ENCODE results near the gene ARIH2.
A peak's percentile ranks its signal among the peaks of the same experiment; 100 is the strongest.
"Not testable (repeated sequence)": the region's sequence is repeated elsewhere in the genome, so short reads cannot be mapped to it uniquely, and the experiment has no call there.

Gene ARIH2

DNA sequence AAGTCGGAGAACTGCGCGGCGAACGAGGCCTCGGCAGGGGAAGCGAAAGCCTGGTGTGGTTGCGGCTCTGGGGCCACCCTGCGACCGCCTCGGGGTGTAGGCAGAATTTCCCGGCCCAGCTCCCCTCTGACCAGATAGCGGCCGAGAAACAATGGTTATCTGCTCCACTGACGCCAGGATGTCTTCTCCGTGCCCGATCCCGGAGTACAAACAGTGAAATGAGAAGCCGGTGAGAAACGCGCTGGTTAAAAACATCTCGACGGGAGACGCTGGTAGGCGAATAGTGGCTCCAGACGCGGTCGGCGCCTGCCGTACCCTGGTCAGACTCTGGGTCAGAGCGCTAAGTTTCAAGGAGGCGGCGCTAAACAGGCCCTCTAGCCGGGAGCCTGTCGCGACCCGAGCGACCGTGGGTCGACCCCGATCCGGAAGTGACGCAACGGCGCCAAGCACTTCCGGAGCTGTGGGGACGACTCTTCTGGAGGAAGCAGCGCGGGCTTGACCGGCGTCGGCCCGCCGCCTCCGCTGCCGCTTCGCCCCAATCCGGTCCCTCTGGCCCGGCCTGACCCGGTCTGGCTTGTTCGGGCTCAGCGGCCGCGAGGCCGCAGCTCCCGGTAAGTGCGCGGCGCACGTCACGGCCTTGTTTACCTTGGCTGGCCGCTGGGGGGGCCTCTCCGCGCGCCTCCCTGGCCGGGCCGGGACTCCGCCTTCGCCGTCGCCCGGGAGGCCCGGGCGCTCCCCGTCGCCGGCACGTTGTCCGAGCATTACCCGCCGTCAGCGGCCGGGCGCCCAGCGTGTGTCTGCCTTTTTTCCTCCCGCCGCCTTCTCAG lies at the start of gene ARIH2:
Gene ARIH2, plus strand, starts transcription at position 455 of the 827 bp plus-strand sequence. CDS start 8,717 bp downstream, outside the sequence.
- peak; percentile 78 for DNase-seq (ENCODE audit: low read depth)

DNA sequence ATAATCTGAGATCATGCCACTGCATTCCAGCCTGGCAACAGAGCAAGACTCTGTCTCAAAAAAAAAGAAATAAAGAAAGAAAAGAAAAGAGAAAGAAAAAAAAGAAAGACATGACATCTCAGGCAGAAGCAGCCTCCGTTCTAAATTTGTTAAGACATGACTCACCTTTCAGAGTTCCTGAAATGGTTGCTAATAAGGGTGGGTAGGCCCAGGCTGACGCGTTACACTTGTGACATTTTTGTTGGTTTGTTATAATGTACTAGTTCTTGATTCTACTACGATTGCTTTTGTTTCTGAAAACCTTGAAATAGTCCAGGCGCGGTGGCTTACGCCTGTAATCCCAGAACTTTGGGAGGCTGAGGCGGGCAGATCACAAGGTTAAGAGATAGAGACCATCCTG lies 41.0 kb upstream of the ARIH2 start:
- no peak for DNase-seq (ENCODE audit: low read depth)

DNA sequence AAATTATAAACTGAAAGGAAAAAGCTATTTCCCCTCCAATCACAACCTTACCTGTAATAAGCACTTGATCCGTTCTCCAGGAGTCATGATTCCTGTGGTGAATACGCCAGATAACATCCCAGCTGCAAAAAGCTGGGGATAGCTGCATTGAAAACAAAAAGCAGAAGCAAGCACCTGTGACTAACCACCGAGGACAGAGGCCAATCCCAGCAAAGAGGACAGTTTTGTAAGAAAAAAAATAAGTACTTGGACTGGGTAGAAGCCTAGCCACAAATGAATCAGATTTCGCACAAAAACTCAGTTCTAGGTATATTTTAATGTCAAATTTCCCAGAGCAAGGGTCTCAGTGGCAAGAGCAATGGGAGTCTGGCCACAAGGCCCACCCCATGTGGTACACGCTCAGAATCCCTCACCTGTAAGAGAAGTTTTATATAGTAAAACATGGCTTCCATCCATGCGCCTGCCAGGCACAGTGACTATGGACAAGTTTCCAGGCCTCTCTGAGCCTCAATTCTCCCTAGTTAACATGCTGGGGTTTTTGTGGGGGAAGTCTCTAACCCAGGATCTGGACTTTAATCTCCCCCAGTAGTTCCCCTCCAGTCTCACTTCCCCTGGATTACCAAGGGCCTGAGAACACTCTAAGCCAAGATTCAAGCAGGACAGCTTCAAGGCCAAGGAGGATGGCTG lies 39.2 kb upstream of the ARIH2 start:
- DNase-seq (ENCODE audit: low read depth): no peak

DNA sequence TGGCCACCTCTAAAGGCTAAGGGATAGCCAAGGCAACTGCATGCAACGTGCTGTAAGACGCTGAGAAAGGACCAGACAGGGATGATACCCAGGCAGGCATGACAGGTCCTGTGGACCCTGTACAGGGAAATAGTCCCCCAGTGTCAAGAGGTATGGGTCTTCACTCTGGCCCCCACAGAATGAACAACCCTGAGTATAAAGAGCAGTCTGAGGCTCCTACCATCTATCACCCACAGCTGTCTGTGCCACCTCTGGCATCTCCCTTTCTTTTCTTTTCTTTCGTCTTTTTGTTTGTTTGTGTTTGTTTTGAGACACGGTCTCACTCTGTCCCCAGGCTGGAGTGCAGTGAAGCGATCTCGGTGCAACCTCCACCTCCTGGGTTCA lies 38.7 kb upstream of the ARIH2 start:
- no peak for DNase-seq (ENCODE audit: low read depth)

DNA sequence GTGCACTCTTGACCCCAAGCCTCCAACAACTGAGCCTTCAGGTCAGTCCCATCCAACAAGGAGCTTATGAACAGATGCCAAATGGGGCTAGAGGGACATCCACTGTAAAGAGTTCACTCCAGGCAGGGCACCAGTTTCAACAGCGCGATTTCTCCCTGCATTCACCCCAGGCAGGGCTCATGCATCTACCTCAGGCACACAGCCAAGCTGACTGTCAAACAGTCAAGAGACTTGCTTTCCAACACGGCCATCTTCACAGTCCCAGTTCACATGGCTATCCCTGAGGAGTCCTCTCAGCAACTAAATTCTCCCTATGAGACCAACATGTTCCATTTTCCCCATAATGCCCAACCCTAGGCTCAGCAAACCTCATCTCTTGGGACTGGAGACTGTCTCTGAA lies 37.6 kb upstream of the ARIH2 start:
- no peak for DNase-seq (ENCODE audit: low read depth)

DNA sequence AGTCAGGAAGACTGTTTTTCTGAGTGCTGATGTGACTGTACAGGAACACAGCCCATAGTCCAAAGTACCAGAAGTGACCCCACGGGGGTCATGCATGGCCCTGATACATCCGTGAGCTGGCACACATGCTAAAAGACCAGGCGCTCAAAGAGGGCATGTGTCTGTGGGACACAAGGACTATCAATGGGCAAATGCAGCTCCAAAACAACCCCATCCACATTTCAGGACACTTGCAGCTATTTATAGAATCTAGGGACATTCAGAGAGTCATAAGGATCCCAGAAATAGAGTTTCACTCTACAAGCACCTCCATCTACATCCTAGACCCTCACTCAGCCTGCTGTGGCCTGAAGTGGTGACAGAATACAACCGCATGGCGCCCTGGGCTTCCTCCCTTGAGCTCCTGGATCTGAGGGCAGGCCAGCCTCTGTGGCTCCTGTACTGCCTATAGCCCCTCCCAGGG lies 37.0 kb upstream of the ARIH2 start:
- no peak for DNase-seq (ENCODE audit: low read depth)

DNA sequence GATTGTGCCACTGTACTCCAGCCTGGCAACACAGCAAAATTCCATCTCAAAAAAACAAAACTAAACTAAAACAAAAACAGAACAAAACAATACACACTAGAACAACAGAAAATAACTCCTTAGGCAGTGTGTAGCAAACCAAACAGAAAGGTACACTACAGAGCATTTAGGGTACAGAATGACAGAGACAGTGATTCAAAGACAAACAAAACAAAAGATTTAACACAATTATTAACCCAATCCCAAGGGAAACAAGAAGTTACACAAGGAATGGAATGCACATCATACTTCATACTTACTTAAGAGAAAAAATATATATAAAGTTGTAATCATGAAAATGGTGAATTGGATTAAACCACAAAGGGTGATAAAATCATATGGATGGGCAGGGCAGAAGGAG lies 32.9 kb upstream of the ARIH2 start:
- no peak for DNase-seq (ENCODE audit: low read depth)

DNA sequence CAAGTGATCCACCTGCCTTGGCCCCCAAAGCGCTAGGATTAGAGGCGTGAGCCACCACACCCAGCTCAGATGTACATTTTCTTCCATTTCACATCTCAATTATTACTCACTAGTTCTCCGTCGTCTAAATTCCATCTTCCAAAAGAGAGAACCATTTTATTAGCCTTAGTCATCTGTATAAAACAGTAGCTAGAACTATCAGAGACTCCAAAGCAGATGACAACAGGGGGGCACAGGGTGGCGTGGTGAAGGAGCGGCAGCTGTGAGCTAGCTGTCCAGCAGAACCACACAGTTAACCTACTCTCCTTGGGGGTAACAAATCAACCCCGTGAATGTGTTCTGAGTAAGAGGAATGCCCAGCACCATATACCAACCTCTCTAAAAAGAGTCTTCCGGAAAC lies 27.0 kb upstream of the ARIH2 start:
- no peak for DNase-seq (ENCODE audit: low read depth)

DNA sequence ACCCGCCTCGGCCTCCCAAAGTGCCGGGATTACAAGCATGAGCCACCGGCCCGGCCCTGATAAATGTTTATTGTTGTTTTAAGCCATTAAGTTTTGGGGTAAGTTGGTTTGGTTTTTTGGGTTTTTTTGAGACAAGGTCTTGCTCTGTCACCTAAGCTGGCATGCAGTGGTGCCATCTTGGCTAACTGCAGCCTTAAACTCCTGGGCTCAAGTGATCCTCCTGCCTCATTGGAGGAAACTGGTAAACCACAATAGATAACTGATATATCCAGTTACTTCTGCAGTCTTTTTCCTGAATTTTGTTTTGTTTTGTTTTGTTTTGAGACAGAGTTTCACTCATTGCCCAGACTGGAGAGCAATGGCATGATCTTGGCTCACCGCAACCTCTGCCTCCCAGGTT lies 24.1 kb upstream of the ARIH2 start:
- DNase-seq (ENCODE audit: low read depth): no peak

DNA sequence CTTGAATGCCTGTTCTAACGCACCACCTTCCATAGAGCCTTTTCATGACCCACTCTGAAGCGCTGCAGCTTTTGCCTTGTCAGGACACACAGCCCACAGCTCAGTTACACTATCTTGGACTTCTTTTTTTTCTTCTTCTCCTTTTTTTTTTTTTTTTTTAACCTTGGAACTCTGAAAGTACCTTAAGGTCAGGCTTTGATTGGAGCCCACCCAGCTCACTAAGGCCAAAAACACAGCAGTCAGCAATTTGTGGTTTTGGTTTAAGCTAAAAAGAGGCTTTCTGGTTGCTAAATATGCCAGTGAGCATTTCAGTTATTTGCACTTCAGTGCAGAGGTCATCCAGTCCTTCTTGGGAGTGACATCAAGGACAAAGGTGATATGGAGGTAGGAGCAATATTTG lies 21.7 kb upstream of the ARIH2 start:
- no peak for DNase-seq (ENCODE audit: low read depth)

DNA sequence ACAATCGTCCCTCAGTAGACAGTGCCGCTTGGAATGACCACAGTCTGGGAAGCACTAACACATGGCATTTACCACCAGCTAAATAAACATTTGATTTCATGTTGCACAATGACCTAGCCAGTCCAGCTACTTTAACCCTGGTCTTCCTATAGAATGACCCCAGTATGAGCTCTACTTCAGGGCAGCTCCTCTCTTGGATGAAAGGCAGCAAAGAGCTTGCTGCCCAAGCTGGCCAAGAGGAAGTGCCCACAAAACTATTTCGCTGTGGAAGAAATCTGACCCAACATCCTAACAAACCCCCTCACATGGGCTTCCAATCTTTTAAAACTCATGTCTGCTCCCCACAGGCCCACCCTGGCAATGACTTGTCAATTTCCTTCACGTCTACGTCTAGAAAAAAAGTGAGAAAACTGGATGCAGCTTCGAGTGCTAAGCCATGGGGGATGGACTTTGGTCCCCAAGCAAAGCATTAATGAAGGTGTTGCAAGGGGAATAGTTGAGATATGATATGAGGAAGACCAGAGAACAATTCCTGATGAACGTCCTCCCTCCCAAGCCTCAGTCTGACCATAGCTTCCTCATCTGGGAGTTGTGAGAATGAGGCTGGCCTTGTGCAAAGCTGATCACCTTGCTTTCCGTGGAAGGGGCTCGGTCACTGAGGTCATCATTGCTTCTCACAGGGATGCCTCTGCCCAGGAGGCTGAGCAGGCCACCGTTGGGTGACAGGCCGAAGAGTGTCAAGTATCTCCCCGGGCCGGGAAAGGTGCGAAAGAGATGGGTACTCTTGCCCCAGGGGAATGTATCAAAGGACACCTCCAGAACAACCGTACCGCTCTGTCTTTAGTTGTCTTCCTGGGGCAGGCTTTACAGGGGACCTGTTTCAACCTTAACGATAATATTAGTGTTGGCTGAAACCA lies 20.9 kb upstream of the ARIH2 start:
- no peak for DNase-seq (ENCODE audit: low read depth)

DNA sequence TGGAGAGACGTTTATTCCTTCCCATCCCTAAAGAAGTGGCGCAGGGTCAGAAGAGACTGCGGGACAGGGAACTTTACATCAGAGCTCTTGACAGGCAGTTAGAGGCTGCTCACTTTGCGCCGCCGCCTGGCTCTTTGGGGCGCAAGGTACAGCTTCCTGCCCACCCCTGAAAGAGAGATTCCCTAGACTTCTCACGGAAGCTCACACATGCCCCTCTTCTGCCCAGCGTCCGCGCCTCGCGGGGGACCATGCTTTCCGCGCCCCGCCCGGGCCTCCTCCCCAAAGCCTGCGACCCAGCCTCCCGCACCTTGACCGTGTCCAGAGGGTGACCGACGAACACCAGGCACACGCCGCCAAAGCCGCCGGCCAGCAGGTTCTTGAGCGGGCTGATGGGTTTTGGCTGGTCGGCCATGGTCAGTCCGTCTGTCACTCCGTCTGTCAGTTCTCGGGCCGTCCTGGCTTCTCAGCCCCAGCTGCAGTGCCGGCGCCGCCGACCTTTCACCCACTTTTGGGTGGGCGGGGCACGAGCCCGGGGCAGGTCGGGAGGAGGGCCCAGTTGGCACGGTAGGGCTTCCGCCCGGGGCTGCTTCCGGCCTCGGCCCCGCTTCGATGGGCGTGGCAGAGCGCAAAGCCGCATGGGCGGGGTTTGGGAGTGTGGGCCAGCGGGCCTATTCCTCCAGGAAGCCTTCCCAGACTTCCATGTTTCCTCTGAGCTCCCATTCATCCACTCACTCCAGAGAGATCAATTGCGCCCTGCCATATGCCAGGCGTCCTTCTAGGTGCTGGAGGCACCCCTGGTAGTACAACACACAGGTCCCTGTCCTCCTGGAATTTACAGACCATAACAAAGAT lies 20.0 kb upstream of the ARIH2 start, which contains the start of gene SLC25A20:
Gene SLC25A20, minus strand, starts transcription at position 500 of the 852 bp plus-strand sequence. Its CDS starts 88 bp downstream, at position 412.
- DNase-seq (ENCODE audit: low read depth): peak; percentile 88

DNA sequence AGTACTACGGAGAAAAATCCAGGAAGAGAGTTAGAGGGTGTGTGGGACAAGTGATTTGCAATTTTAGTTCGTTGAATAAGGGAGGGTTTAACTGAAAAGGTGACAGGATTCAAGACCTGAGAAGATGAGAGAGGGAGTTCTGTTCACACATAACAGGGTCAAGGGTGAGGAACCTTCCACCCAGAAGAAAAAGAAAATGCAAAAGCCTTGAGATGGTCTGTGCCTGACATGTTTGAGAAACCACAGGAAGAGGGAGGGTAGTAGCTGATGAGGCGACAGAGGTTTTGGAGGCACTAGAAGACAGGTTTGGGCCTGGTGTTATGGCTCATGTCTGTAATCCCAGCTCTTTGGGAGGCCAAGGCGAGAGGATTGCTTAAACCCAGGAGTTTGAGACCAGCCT lies 19.4 kb upstream of the ARIH2 start:
- DNase-seq (ENCODE audit: low read depth): no peak

DNA sequence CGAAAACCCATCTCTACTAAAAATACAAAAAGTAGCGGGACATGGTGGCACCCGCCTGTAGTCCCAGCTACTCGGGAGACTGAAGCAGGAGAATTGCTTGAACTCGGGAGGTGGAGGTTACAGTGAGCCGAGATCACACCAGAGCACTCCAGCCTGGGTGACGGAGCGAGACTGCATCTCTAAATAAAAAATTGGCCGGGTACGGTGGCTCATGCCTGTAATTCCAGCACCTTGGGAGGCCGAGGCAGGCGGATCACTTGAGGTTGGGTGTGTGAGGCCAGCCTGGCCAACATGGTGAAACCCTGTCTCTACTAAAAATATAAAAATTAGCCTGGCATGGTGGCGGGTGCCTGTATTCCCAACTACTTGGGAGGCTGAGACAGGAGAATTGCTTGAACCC lies 11.6 kb upstream of the ARIH2 start:
- not testable (repeated sequence) for DNase-seq (ENCODE audit: low read depth)

DNA sequence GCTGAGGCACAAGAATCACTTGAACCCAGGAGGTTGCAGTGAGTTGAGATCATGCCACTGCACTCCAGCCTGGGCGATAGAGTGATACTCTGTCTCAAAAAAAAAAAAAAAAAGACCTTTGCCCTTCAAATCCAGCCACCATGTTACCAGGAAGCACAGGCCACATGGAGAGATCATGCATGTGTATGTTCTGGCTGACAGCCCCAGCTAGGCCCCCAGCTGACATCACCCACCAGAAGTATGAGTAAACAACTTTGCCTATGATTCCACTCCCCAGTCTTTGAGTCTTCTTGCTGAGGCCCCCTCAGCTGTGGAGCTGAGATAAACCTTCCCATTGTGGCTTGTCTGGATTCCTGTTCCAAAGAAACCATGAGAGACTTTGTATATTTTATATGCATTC lies 3.3 kb upstream of the ARIH2 start:
- DNase-seq (ENCODE audit: low read depth): no peak

DNA sequence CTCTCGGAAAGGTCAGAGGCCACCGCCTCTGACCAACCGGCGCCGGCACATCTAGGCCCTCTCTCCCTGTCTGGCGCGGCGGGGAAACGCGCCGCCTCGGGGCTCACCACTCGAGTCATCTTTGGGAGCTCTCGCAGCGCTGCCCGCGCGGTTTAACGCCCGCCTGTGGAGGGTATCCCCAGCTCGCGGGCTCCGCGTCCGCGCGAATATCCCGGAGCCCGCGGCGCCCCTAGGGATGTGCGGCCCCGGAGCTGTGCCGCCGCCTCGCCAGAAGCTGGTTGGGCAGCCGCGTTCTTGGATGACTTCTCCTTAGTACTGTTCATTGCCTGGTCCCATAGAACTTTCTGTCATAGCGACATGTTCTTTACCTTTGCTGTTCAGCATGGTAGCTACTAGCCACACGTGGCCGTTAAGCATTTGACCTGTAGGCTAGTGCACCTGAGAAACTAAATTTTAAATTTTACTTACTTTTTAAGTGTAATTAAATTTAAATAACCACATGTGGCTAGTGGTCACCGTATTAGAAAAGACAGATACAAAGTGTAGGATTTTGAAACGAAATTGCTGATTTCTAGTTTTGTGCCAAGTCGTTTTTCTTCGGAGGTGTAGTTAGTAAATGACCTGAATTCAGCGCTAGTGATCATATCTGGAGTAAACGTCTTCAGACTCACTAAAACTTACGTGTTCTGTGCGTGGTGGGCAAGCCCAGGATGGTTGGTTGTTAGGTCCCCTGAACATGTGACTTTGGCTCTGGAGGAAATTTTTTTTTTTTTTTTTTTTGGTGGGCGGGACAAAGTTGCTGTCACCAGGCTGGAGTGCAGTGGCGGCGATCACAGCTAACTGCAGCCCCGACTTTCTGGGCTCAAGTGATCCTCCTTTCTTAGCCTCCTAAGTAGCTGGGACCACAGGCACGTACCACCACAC lies 835 bp downstream of the ARIH2 start:
- DNase-seq (ENCODE audit: low read depth): peak; percentile 35

DNA sequence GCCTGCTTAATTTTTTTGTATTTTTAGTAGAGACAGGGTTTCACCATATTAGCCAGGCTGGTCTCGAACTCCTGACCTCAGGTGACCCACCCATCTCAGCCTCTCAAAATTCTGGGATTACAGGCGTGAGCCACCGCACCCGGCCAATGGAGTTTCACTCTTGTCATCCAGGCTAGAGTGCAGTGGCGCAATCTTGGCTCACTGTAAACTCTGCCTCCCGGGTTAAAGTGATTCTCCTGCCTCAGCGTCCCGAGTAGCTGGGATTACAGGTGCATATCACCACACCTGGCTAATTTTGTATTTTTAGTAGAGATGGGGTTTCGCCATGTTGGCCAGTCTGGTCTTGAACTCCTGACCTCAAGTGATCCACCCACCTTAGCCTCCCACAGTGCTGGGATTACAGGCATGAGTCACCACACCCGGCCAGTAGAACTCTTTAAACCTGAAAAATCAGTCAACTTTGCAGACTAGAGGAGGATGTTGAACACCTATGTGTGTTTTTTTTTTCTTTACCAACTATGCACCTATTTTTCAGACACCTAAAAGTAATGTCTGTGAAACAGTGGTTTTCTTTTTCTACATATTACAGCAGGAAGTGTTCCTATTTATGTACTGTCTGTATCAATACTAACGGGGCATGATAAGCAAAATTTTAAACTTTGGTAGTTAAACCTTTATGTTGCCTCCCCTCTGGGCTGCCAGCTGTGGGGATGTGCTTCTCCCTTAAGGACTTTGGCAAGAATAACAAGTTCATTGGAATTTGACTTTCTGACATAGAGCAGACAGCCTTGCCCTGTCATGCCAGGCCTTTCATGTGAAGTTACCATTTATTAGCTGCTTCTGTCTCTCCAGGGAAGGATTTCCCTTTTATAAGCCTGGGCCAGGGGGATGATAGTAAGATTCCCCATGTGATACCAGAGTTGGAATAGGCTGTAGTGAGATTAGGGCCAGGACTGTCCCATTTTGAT lies 8.1 kb downstream of the ARIH2 start:
- DNase-seq (ENCODE audit: low read depth): no peak

DNA sequence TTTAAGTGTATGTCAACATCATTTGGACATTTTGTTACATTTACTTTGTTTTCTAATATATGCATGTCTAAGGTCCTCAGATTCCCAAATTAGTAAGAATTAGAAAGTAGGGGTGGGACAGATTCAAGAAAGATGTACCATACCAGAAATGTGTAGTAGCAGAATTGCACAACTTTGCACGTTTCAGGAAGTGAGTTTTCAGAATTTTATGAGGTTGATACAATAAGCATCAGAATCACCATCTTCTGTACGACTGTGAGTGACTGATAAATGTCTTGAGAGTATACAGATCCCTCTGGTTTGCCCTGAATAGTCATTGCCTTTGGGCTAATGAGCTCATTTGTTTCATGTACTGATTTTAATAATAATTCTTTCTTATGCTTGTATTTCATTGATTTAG lies 9.3 kb downstream of the ARIH2 start:
- no peak for DNase-seq (ENCODE audit: low read depth)

DNA sequence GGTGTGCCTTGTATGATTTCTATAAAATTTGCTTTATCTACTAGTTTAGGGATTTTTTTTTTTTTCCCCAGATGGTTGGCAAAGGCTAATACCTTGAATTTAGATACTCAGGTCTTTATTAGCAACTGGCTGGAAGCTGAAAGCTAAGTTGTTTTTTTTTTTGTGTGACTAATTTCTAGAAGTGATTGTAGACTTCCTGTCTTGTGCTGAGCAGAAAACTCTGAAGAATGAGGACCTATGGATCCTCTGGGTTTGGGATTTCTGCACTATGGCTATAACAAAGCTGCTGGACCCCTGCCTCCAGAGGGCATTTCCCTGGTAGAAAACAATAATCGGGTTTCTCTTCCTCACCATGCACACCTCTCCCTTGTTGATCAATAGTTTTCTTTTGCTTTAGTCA lies 10.0 kb downstream of the ARIH2 start:
- DNase-seq (ENCODE audit: low read depth): no peak
